HFFc6 (cell line): Measurements from ENCODE around the gene CAPN8. TPM values are rescaled to one million over a fixed set of nuclear protein-coding genes. Genes with fewer than 3 reads are reported as not detected.

Source experiments
- DNase-seq: peaks from one replicate; pipeline ENCODE4 v3.0.0-alpha.2; 2018
- H3K27ac Mint-ChIP-seq: 2 replicates; pipeline ENCODE4 v1.8.0; 2020; ENCODE audit warnings: mild to moderate bottlenecking, mixed read lengths
- H3K27me3 Mint-ChIP-seq: 2 replicates; pipeline ENCODE4 v1.8.0; 2021; ENCODE audit warnings: mild to moderate bottlenecking, moderate library complexity, mixed read lengths; ENCODE audit not compliant: insufficient read depth
- H3K36me3 Mint-ChIP-seq: 2 replicates; pipeline ENCODE4 v1.8.0; 2021; ENCODE audit warnings: low read depth, mixed read lengths
- H3K4me1 Mint-ChIP-seq: 2 replicates; pipeline ENCODE4 v1.8.0; 2020; ENCODE audit warnings: low read depth, mixed read lengths
- H3K4me3 Mint-ChIP-seq: 2 replicates; pipeline ENCODE4 v1.8.0; 2020; ENCODE audit warnings: mild to moderate bottlenecking, moderate library complexity, mixed read lengths
- H3K9me3 Mint-ChIP-seq: 2 replicates; pipeline ENCODE4 v1.8.0; 2020; ENCODE audit warnings: mild to moderate bottlenecking, mixed read lengths
- CTCF ChIP-seq: fragments of 200-600 bp; sonication (generic); IDR thresholded peaks from 2 replicates; pipeline ENCODE4 v1.5.0; 2021; ENCODE audit warnings: antibody characterized with exemption, mild to moderate bottlenecking
- total RNA-seq, 6 experiments: library from RNA; stranded (reverse); fragmentation: NEBNext Ultra II Directional; extraction: Animal tissue kit (Norgen Biotek cat#: 25700); gene quantifications; 2 replicates in 1 of 6; 3 replicates in 5 of 6; pipeline ENCODE4 v1.2.3, GENCODE V29; 2021

The CAPN8 gene
- total RNA-seq, 6 experiments from 2014 or later: not detected

GRCh38 chr1:223700388-223700918 lies 35.0 kb upstream of the CAPN8 start:
- Mint-ChIP-seq H3K9me3 (no peaks in the 10 kb centered on the region), H3K4me1 (peaks cover 74% of the 10 kb centered on the region), H3K36me3 (no peaks in the 10 kb centered on the region; the same call in 1 of the 2 replicates), H3K27me3 (no peaks in the 10 kb centered on the region; the same call in 1 of the 2 replicates), H3K27ac (peak overlapping the region; percentile 100), H3K4me3 (peak overlapping the region; percentile 86)
- DNase-seq: peak; percentile 47
- no peak for TF ChIP-seq CTCF

- no peaks in the 10 kb centered on the region for H3K36me3 Mint-ChIP-seq
- TF ChIP-seq CTCF: no peak
- no peak overlapping the region for H3K27ac Mint-ChIP-seq
- H3K27me3 Mint-ChIP-seq: no peaks in the 10 kb centered on the region; the same call in 1 of the 2 replicates
- H3K9me3 Mint-ChIP-seq: no peaks in the 10 kb centered on the region
- H3K4me1 Mint-ChIP-seq: peaks cover 38% of the 10 kb centered on the region
- H3K4me3 Mint-ChIP-seq: no peak overlapping the region
- no peak for DNase-seq
These were observed 30.4 kb upstream of the CAPN8 start for GRCh38 chr1:223695941-223696340.

DNA sequence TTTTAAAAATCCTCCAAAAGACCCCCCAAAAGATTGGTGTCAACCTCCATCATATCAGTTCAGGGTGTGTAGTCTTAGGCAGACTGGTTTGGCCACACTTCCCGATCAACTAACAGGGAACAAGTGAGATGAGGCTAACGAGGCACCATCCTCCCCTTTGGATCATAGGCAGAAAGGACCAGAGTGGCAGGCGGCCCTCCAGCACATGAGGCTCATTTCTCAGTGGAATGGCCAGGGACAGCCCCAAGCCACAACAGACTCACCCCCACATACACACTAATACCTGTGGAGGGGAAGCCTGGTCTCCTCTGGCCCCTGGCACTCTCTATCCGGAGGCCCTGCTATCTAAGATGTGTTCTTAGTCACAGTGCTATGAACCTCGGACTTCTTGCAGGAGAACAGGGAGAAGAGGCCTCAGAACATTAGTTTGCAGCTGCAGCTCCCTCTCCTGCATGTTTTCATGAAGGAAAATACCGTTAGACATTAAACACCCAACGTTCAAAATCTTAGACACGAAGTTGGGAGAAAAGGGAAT lies 29.6 kb upstream of the CAPN8 start:
- H3K36me3 Mint-ChIP-seq: no peaks in the 10 kb centered on the region
- no peak for TF ChIP-seq CTCF
- H3K27me3 Mint-ChIP-seq: no peaks in the 10 kb centered on the region
- peaks cover 33% of the 10 kb centered on the region for H3K4me1 Mint-ChIP-seq
- no peak for DNase-seq
- no peak overlapping the region for H3K4me3 Mint-ChIP-seq
- no peaks in the 10 kb centered on the region for H3K9me3 Mint-ChIP-seq
- H3K27ac Mint-ChIP-seq: no peak overlapping the region

GRCh38 chr1:223691121-223691520 lies 25.6 kb upstream of the CAPN8 start:
- TF ChIP-seq CTCF: no peak
- no peaks in the 10 kb centered on the region for H3K9me3 Mint-ChIP-seq

DNA sequence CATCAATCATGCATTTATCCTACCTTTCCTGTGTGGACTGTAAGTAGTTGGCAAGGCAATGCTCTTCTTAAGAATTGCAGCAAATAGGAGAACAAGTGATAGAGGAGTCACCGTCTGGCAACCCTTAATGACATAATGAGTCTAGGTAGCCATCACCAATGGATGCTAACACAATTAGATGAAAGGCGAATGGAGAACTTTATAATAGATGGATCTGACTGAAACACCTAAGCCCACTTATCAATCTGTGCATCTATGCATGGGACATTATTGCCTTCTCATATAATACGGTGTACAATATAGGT lies 18.9 kb upstream of the CAPN8 start:
- Mint-ChIP-seq H3K9me3 (no peaks in the 10 kb centered on the region), H3K36me3 (no peaks in the 10 kb centered on the region), H3K27ac (no peak overlapping the region), H3K4me3 (no peak overlapping the region), H3K4me1 (no peaks in the 10 kb centered on the region), H3K27me3 (peaks cover 22% of the 10 kb centered on the region)
- peak; percentile 37 for TF ChIP-seq CTCF
- no peak for DNase-seq

More at GRCh38 chr1:223691121-223691520, 25.6 kb upstream of the CAPN8 start:
- no peak overlapping the region for H3K4me3 Mint-ChIP-seq
- H3K27ac Mint-ChIP-seq: no peak overlapping the region
- no peaks in the 10 kb centered on the region for H3K36me3 Mint-ChIP-seq
- peaks cover 9% of the 10 kb centered on the region for H3K4me1 Mint-ChIP-seq
- peaks cover 14% of the 10 kb centered on the region for H3K27me3 Mint-ChIP-seq
- no peak for DNase-seq
